ENCODE results near the gene NCBP2L. TPM values are rescaled to one million over a fixed set of nuclear protein-coding genes. Genes with fewer than 3 reads are reported as not detected.

NCBP2L gene
- total RNA-seq, 1 donor from 2014 or later, result not detected

Other genes starting within 250 kb of the NCBP2L start
- gene PRPS1, start 149.2 kb upstream of the NCBP2L start, total RNA-seq, result 21.1 and 23.0 TPM in 2 replicates
- gene TSC22D3, start 1.9 kb upstream of the NCBP2L start, total RNA-seq, result 15.0 and 22.8 TPM in 2 replicates
- gene MID2, start 48.1 kb downstream of the NCBP2L start, total RNA-seq, result 38.1 and 62.7 TPM in 2 replicates
- gene TEX13B, start 204.6 kb downstream of the NCBP2L start, total RNA-seq, result not detected in 2 replicates